ENCODE results near the gene CHRNA3.
A peak's percentile ranks its signal among the peaks of the same experiment; 100 is the strongest.

The CHRNA3 gene

DNA sequence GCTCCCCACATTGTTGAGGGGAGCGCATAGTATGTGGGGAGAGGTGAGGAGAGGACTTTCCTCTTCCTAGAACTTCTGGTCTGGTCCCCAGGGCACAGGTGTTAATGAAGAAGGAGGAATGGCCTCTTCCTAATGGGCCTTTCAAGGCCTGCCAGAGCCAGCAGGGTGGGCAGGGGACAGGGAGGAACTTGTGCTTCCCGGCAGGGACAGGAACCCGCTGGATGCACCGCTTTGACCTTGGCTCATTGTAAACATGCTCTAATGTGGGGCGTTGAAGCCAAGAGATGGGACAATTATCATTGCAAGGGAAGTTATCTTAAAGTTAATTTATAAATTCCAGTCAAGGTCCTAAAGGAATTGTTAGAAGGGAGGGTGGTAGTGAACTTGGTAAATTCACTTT is 41.2 kb upstream of the CHRNA3 start:
- H3K4me1 Mint-ChIP-seq, result peaks cover 79% of the 10 kb centered on the region
- no peak for DNase-seq
- H3K9me3 Mint-ChIP-seq, result peaks cover 3% of the 10 kb centered on the region
- H3K27ac Mint-ChIP-seq, result no peak overlapping the region
- H3K4me3 Mint-ChIP-seq, result peak overlapping the region; percentile 14
- H3K27me3 Mint-ChIP-seq (ENCODE audit: low read depth, poor library complexity), result peaks cover 25% of the 10 kb centered on the region
- TF ChIP-seq, protein P1, sequence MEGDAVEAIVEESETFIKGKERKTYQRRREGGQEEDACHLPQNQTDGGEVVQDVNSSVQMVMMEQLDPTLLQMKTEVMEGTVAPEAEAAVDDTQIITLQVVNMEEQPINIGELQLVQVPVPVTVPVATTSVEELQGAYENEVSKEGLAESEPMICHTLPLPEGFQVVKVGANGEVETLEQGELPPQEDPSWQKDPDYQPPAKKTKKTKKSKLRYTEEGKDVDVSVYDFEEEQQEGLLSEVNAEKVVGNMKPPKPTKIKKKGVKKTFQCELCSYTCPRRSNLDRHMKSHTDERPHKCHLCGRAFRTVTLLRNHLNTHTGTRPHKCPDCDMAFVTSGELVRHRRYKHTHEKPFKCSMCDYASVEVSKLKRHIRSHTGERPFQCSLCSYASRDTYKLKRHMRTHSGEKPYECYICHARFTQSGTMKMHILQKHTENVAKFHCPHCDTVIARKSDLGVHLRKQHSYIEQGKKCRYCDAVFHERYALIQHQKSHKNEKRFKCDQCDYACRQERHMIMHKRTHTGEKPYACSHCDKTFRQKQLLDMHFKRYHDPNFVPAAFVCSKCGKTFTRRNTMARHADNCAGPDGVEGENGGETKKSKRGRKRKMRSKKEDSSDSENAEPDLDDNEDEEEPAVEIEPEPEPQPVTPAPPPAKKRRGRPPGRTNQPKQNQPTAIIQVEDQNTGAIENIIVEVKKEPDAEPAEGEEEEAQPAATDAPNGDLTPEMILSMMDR (IDR thresholded peaks at IDR 0.05), result no peak
- no peaks in the 10 kb centered on the region for H3K36me3 Mint-ChIP-seq (ENCODE audit: low read depth)

DNA sequence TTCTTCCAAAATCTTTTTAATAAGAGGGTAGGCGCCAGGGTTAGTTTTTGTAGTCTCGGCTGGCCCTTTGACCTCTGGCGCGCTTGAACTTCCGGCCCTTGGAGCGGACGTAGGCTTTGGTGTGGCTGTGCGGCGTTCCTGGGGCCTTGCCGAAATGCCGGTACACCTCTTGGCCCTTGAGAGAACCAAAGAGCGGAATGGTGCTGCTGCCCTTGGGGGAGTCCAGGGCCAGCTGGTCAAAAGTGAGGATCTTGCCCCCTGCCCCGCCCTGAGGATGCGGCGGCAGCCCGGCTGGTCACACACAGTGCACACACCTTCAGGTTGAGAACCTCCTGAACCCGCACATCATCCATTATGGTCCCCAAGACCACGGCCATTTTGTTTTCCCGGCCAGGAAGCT is 40.2 kb upstream of the CHRNA3 start:
- no peak for DNase-seq
- Mint-ChIP-seq H3K27me3 (ENCODE audit: low read depth, poor library complexity) (peaks cover 27% of the 10 kb centered on the region), H3K27ac (no peak overlapping the region), H3K4me1 (peaks cover 77% of the 10 kb centered on the region), H3K4me3 (no peak overlapping the region), H3K9me3 (peaks cover 1% of the 10 kb centered on the region), H3K36me3 (ENCODE audit: low read depth) (no peaks in the 10 kb centered on the region)
- TF ChIP-seq, protein P1 (IDR thresholded peaks at IDR 0.05), result no peak

DNA sequence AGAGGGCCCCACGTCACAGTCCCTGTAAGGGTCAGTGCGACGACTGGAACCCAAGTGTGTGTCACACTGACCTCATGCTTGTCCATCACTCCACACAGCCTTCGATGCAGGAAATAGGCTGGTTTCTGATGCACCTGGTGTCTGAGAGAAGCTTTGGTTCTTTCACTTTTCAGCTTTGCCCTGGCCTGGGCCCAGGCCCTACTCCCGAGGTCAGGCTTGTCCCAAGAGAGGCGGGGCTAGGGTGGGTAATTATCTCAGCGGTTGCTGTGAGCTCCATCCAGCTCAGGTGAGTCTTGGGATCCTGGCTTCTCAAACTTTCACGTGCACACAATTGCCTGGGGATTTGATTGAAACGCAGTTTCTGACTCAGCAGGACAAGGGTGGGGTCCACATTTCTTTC is 39.8 kb upstream of the CHRNA3 start:
- H3K9me3 Mint-ChIP-seq, result no peaks in the 10 kb centered on the region
- DNase-seq, result no peak
- no peaks in the 10 kb centered on the region for H3K36me3 Mint-ChIP-seq (ENCODE audit: low read depth)
- H3K4me3 Mint-ChIP-seq, result no peak overlapping the region
- TF ChIP-seq, protein P1 (IDR thresholded peaks at IDR 0.05), result no peak
- H3K27ac Mint-ChIP-seq, result no peak overlapping the region
- peaks cover 73% of the 10 kb centered on the region for H3K4me1 Mint-ChIP-seq
- peaks cover 23% of the 10 kb centered on the region for H3K27me3 Mint-ChIP-seq (ENCODE audit: low read depth, poor library complexity)

DNA sequence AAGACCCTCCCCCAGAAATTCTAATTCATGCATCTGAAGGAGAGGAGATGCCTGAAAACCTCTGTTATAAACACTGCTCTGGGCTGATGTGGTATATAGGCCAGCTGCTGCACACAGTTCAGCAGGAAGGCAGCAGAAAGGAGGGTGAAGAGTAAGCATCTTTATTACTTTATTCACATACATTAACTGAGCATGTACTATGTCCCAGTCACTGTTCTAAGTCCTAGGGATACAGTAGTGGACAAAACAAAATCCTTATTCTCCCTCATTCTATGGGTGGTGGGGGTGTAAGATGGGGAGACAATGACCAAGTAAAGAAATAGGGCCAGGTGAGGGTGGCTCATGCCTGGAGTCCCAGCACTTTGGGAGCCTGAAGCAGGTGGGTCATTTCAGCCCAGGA is 38.0 kb upstream of the CHRNA3 start:
- H3K27ac Mint-ChIP-seq, result no peak overlapping the region
- H3K4me3 Mint-ChIP-seq, result no peak overlapping the region
- H3K9me3 Mint-ChIP-seq, result no peaks in the 10 kb centered on the region
- H3K36me3 Mint-ChIP-seq (ENCODE audit: low read depth), result no peaks in the 10 kb centered on the region
- H3K27me3 Mint-ChIP-seq (ENCODE audit: low read depth, poor library complexity), result peaks cover 28% of the 10 kb centered on the region
- DNase-seq, result no peak
- TF ChIP-seq, protein P1 (IDR thresholded peaks at IDR 0.05), result no peak
- H3K4me1 Mint-ChIP-seq, result peaks cover 62% of the 10 kb centered on the region

DNA sequence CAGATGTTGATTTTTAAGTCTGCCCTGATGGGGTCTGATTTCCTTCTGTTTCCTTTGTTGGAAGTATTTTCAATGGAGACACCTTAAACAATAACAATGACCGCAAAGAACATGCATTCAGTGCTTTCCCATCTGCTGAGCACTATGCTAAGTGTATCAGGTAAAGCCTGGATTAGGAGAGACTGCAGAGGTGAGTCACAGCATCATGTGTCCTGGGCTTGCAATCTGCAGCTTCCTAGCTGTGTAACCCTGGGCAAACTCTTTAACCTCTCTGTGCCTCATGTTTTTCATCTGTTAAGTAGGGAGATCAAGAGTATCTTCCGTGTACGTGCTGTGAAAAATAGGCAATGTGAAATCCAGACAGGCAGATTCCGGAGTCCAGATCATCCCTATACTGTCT is 33.5 kb upstream of the CHRNA3 start:
- DNase-seq, result no peak
- peaks cover 36% of the 10 kb centered on the region for H3K27me3 Mint-ChIP-seq (ENCODE audit: low read depth, poor library complexity)
- no peak overlapping the region for H3K4me3 Mint-ChIP-seq
- no peaks in the 10 kb centered on the region for H3K36me3 Mint-ChIP-seq (ENCODE audit: low read depth)
- H3K9me3 Mint-ChIP-seq, result no peaks in the 10 kb centered on the region
- peaks cover 46% of the 10 kb centered on the region for H3K4me1 Mint-ChIP-seq
- TF ChIP-seq, protein P1 (IDR thresholded peaks at IDR 0.05), result no peak
- no peak overlapping the region for H3K27ac Mint-ChIP-seq

DNA sequence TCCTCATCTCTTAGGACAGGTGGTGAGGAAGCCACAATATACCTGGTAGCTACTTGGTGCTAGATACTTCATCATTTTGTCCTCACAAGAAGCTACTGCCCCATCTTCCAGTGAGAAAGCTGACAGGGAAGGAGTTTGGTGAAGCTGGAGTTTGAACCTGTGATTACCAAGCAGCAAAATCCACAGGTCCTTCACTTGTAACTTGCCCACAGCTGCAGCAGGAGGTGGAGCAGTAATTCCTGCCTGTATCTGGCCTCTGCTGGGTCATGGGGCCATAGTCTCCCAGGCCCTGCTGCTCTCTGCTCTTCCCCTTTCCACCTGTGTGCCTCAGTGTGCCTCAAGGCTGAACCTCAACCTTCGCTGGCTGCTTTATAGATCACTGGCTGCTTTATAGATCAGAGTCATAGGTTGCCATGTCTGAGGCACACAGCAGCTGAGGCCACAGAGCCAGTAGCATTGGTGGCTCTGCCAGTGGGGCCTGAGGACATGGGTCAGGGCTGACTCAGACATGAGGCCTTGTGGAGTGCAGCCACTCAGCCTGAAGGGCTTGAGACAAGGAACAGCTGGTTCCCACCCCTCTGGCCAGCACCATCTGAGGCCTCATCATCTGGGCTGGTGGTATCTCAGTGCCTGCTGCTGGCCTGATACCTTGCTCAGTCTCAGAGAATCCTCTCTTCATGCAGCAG is 31.3 kb upstream of the CHRNA3 start:
- TF ChIP-seq, protein P1 (IDR thresholded peaks at IDR 0.05), result no peak
- Mint-ChIP-seq H3K36me3 (ENCODE audit: low read depth) (no peaks in the 10 kb centered on the region), H3K27ac (no peak overlapping the region), H3K4me3 (no peak overlapping the region), H3K27me3 (ENCODE audit: low read depth, poor library complexity) (peaks cover 36% of the 10 kb centered on the region), H3K4me1 (peaks cover 39% of the 10 kb centered on the region), H3K9me3 (no peaks in the 10 kb centered on the region)
- DNase-seq, result no peak
